Fibroblast of skin of left quadriceps (primary cell): ENCODE results near the gene PLVAP.
A peak's percentile ranks its signal among the peaks of the same experiment; 100 is the strongest.

Experiments
- DNase-seq, 2 experiments: peaks; one replicate each; pipeline ENCODE4 v3.0.0-alpha.2; 2013; ENCODE audit warnings: low read depth in 2 of 2

PLVAP gene

DNA sequence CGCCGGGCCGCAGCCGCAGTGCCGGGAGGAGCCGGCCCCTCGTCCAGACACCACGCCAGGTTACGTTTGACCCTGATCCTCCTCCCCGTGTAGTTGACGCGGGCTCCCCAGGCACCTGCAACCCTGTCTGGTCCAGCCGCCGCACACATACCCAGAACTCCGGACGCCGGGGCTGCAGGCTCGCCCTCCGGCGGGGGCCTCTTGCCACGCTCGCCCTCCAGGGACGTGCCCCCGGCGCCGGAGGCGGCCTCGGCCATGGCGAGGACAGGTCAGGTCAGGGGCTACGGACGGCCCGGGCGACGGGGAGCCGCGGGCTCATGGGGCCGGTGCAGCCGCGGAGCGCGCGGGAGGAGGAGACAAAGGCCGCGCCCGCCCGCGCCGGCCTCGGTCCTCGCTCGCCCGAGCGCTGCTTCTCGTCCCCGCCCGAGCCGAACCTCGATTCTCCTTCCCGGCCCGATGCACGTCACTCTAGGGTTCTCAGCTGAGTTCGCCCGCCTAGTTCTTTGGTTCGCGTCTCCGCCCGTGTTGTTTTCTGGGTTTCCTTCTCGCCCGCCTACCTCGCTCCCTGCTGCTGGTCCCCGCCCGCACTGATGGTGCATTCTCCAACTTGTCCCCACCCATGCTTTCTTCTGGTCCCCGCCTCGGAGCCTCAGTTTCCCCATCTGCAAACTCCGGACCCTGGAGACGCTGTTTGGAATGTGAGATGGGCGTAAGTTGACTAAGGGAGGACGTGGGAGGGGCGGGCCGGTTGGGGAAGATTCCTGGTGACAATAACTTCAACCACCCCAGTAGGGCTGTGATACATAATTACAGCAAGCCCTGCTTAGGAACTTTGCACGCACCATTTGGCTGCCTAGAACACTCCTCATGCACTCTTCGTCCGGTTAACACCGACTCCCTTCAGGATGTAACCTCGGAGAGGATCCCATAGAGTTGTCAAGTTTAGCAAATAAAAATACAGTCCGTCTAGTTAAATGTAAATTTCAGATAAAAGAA is 42.4 kb downstream of the PLVAP start, which contains the start of gene ANO8:
Gene ANO8, minus strand, starts transcription at position 442 of the 996 bp plus-strand sequence. Its CDS starts 185 bp downstream, at position 257.
- DNase-seq: peak; percentile 98

DNA sequence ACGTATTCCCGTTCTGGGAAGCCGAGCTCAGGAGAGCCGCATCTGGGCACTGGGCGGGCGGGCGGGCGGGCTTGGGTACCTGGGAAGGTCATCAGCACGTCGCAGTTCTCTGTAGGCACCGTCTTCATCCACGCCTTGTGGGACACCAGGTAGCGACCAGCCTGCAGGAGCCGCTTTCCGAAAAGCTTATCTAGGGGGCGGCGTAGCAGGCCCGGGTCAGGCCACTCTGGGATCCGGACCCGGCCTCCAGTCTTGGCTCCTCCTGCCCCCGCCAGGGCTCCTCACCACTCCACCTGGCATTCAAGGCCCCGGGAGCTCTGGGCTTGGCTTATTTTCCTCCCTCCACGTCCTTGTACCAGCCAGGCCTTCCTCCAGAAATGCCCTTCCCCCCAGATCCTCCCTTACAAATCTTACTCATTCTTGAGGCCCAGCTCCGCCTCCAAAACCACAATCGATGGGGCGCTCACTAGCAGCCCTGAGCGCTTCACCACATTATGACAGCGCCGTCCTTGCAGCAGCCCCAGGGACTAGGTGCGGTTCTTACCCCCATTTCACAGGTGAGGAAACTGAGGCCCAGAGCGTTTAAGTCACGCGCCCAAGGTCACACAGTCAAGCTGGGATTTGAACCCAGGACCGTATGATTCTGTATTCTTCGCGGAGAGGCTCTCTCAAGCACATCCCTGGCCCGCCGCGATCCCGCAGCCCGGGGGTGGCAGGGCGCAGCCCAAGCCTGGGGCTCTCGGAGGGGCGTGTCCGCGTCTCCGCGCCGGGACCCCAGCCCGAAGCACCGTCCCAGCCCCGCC is 43.3 kb downstream of the PLVAP start:
- DNase-seq: peak; percentile 61 to 64

DNA sequence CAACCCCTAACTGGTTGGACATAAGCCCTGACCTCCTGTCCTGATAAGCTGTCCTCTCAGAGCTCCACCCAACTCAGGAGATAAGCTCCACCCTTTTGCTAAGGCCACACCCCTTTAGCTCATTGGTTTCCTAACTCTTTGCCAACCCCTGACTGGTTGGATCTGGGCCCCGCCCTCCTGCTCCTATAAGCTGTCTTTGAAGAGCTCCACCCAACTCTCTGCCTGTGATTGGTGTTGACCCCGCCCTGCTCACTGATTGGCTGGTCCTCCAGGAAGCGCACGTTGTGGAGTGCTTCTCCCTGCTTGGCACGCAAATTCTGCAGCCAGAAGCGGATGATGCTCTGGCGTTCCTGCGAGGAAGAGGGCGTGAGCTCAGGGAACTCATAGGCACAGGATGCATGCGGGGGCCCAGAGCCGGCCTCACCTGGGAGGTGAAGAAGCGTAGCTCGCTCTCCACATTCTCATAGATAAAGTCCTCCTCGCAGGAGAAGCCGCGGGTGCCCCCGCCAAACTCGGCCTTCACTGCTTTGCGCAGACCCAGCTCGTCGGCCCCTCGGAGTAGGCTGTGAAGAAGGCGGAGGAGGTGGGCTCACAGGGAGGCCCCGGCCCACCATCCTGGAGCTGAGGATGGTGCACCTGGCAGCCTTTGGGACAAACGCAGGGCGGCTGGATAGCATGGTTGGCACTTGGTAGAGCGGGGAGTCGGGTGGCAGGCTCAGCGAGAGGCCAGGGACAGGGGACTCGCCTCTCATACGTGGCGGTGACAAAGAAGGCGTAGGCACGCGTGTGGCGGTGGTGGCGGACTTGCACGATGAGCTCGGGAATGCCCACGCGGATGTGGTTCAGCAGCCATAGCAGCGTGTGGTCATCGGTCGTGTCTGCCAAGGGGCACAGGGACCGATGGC is 44.2 kb downstream of the PLVAP start:
- peak in 1 of 2 experiments; percentile 20 for DNase-seq

DNA sequence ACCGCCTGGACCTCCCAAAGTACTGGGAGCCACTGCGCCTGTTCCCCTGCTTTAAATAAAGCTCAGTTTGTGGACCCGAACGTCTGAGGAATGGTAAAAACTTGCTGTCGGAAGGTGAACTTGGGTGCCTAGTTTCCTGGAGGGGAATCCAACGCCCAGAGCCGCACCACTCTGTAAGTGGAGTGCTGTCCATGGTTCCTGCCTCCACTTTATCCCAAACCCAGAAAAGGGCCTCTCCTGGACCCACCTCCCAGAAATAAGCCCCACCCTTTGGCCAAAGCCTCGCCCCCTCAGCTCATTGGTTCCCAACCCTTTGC is 44.8 kb downstream of the PLVAP start:
- DNase-seq: no peak

DNA sequence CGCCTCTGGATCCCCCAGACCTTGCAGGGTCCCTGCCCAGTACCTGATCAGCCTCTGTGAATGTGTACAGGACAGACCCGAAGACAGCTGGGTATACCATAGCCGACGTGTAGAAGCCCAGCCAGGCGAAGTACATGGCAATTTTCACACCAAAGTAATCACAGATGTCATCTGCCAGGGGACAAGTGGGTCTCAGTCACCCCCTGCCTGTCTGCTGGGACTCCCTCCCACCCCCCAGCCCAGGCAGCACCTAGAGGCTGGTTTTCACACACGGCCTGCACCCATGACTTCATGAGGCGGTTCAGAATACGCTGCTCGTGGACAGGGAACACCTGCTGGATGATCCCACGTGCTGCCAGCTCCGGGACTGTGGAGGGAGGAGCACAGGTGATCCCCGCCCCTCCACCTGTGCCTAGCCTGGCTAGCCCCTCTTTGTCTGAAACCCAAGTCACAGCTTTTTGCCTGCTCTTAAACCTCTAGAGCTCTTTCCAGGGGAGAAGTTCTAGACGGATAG is 46.0 kb downstream of the PLVAP start:
- DNase-seq: no peak

DNA sequence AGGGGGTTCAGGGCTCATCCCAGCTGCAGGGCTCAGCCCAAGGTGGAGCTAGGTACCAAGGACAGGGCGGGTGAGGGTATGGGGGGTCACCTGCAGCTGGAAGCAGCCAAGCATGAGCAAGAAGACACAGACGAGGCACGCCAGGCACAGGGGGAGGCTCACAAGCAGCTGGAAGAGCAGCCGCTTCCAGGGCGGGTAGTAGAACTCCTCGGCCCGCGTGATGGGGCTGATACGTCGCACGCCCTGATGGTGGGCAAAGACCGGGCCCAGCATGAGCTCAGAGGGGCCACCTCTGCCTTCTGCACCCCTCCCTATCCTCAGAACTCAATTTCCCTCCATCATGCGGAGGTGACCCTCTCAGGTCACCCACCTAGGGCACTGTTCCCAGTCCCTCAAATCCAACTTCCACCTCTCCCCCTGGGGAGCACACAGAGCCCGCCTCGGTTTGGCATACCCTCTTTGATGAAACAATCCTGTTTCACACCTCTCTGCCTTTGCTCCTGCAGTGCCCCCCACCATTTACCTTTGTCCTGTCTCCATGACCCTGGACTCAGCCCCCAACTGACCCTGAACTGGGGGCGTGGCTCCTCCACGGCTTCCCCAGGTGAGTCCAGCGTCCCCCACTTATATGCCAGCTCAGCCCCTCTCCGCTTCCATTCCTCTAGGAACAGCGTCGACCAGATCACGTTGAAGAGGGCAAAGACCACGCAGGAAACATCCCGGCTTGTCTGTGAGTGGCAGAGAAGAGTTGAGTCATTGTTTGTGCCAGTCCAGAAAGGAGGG is 46.7 kb downstream of the PLVAP start:
- DNase-seq: no peak

DNA sequence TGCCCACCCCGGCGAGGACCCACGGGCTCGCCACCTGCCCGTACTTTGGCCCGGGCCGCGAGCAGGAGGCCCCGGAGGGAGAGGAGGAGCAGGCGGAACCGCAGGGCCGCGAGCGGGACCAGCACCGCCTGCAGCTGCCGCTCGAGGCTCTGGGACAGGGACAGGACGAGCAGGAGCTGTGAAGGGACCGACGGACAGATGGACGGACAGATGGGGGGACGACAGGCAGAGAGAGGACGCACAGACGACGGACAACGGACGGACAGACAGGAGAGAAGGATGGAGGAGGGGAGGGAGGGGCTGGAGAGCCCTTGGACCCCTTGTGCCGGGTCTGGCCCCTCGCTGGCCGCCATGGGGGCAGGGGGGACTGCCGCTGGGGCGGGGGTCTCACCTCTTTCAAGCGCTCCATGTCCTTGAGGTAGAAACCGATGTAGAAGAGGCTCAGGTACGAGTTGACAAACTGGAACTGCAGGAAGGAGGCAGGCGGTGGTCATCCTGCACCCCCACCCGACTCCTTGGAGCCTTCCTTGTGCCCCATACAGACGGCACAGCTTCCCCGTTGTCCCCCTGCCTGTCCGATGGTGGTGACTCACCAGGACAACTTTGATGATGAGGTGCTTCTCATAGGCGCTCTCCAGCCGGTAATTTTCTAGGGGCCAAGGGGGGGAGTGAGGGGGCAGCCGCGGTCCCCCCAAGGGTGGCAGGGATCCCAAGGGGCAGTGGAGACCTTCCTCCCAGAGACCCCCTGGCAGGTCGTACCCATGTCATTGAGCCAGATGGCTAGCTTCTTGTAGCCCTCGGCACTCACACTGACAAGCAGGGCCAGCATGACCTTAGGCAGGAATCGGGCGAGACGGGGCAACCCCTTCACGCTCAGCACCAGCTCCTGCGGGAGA is 47.5 kb downstream of the PLVAP start:
- DNase-seq: no peak

DNA sequence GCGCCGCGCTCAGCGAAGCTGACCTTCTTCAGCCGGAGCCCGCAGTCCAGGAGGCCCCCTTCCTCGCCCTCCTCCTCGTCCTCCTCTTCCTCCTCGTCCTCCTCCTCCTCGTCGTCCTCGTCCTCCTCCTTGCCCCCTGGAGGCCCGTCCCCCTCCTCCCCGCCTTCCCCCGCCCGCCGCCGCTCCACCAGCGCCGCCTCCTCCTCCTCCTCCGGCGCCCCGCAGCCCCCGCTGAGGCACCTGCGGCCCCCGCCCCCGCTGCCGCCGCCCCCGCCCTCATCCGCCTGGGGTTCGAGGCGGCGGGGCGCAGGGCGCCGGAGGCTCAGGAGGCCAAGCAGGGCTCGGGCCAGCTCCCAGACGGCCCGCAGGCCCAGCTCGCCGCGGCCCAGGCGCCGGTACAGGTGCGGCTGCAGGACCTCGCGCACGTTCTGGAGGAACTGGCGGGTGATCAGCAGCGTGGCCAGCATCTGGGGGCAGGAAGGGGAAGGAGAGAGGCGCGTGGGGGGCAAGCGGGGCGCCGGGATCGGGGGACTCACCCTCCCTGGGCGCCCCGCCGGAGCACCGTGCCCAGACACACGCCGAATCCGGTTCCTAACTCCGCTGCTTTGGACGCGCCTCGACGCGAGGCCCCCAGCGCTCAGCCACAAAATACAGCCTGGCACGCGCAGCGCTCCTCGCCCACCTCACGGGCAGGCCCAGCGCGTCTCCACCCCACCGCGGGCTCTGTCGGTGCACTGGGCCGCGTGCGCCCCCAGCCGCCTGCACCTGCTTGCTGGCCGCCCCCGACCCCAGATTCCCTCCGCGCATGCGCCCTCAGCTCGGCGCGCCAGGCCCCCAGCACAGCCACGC is 48.4 kb downstream of the PLVAP start:
- no peak for DNase-seq

DNA sequence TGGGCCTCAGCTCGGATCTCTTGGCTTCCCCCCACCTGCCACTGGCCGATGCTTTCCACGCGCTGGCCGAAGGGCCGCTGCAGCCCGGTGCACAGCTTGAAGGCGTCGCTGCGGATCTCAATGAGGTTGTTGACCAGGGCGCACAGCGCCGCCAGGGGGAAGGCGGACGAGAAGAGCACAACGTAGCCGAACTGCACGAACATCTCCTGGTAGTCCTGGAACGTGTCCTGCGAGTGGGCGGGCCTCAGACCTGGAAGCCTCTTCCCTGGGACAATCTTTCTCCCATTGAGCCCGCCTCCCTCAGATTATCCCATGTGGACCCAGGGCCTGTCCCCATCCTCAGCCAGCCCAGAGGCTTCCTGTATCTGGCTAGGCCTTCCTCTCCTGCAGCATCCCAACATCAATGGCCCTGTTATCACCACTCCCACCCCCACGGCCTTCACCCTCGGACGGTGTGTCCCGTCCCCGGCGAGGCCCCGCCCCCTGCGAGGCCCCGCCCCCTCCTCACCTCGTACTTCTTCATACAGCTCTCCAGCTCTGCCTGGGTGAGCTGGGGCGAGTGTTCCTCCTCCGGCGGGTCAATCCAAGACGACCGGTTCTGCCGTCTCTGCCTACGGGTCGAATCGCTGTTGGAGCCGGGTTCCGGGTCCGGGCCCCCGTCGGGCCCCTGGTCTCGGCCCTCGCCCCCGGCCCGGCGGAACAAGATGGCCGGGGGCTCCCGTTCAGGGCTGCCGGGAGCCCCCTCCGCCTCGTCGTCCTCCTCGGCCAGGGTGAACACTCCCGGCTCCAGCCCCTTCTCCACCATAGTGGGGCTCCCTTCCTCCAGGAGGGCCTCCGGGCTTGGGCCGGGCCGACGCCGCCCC is 49.3 kb downstream of the PLVAP start:
- no peak for DNase-seq

DNA sequence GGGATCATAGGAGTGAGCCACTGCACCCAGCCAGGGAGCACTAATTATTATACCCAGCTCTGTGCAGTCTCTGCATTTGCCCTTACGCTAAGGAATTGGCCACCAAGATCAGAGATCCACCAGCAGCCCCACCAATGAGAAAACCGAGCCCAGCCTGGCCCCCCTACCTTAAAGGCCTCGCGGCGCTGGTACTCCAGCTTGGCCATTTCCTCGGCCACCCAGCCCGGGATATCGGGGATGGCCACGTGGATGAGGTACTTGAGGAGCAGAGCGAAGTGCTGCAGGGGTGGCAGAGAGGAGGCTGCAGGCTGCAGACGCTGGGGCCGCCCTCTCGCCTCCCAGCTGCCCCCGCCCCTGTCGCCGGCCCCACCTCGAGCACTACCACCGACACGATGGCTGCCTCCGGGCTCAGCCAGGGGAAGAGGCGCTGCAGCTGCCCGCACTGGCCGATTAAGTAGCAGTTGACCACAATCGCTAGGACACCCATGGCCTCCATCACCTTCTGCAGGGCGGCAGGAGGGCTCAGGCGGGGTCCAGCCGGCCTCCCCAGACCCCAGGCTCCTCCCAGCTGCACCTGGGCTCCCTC is 50.0 kb downstream of the PLVAP start:
- DNase-seq: no peak

DNA sequence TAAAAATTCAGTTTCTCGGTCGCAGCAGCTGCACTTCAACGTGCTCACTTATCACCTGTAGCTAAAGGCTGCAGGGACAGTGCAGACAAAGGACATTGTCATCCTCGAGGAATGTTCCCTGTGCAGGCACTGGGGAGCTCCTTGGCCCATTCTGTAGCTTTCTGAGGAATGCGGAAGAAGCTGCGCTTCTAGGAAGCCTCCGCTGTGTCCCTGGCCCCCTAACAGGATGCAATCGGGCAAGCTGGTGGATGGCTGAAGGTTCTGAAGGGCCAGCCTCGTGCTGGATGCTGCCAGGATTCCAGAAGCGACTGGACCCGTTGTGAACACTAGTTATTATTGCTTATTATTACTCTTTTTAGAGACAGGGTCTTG is 50.6 kb downstream of the PLVAP start:
- DNase-seq: no peak

DNA sequence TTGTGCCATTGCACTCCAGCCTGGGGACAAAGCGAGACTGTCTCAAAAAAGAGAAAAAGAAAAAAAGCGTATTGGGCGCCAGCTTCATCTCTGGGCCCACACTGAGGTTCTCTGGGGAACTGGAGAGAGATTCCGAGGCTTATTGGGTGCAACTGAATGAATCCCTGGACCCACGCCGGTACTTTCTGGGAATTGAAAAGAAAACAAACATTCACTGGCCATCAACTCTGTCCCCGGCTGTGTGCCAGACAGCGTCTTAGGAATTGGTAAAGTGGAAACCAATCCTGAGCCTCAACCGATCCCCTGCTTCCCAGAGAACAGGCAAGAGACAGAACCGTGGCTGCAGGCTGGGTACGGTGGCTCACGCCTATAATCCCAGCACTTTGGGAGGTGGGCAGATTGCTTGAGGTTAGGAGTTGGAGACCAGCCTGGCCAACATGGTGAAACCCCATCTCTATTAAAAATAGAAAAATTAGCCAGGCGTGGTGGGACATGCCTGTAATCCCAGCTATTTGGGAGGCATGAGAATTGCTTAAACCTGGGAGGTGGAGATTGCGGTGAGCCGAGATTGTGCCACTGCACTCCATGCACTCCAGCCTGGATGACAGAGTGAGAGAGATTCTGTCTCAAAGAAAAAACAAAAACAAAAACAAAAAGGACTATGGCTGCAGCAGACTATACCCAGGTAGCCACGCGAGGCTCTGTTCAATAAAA is 51.1 kb downstream of the PLVAP start:
- DNase-seq: no peak

DNA sequence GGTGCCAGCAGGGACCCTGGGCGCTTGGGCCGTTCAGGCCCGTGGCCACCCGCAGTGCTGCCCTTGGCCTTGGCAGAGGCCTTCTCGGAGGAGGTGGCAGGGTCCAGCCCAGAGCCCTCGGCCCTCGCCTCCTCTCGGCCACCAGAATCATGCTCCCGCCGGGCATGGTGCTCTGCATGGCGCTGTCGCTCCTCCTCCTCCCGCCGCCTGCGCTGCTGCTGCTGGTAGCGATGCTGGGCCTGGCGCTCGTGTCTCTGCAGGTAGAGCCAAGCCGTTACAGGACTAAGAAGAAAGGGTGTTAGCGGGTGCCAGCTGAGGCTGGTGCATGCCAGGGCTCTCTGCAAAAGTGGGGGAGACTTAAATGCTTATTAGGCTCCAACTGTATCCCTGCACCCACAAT is 52.0 kb downstream of the PLVAP start:
- no peak for DNase-seq

DNA sequence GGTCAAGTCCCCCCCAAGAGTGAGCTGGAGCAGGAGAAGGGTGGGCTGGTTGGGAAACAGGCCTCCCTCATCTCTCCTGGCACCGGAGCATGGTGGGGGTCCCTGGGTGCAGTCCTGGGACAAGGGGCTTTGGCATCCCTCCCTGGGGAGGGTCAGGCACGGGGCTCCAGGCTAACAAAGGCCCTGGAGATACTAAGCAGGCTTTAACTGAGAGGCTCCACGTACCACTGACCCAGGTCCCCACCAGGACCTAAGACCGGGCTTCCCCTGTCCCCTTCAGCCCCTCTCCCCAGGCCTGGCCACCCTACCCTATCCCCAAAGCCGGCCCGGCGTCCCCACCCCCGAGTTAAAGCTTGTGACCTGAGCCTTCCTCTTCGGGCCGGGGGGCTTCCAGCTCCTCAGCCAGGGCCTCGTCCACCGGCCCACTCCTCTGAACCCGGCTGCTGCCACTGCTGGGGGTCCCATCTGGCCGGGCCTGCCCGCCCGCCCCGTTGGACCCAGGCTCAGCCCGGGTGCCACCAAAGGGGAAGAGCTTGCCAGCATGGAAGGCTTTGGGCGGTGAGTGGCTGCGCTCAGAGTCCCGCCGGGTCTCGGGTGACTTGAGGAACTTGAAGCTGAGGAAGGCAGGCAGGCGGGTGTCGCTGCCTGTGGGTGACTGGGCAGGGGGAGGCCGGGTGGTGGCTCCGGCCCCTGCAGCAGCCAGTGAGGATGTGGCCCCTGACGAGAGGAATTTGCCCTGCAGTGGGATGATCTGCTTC is 52.6 kb downstream of the PLVAP start:
- DNase-seq: no peak

DNA sequence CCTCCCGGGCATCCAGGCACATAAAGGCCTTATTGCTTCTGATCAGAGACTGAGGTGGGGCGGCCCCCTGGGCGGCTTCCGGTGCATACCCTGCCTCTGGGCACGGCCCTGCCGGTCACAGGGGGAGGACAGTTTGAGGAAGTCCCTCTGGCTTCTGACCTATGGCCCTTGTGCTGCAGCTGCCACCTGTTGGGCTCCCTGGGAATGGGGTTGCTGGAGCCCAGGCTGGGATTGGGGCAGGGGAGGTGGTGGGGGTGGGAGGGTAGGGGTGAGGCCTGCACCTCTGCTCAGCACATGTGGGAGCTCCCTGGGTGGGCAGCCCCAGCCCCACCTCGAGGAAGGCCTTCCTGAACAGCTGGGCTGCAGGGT is 53.2 kb downstream of the PLVAP start:
- DNase-seq: no peak
